GM19397 (cell line): ENCODE data around the gene MACROD2.

Experiments
- ATAC-seq: cut with Tn5 transposase; IDR thresholded peaks from one replicate; pipeline ENCODE4 v1.9.1; 2021; ENCODE audit warnings: mild to moderate bottlenecking, moderate library complexity; ENCODE audit not compliant: unreplicated experiment

Gene MACROD2

GRCh38 chr20:16043931-16044330 is 2048.6 kb downstream of the MACROD2 start:
- ATAC-seq, result no peak

- no peak for ATAC-seq
These were observed 2053.6 kb downstream of the MACROD2 start for GRCh38 chr20:16048876-16049275.

- ATAC-seq, result no peak
These were observed 2054.3 kb downstream of the MACROD2 start for GRCh38 chr20:16049529-16050093.

GRCh38 chr20:16050366-16050765 is 2055.1 kb downstream of the MACROD2 start:
- no peak for ATAC-seq

- ATAC-seq, result no peak
These were observed 2056.7 kb downstream of the MACROD2 start for GRCh38 chr20:16051968-16052367.

GRCh38 chr20:16052456-16052855 is 2057.1 kb downstream of the MACROD2 start:
- ATAC-seq, result no peak

- ATAC-seq, result no peak
These were observed 2059.7 kb downstream of the MACROD2 start for GRCh38 chr20:16054985-16055384.

- ATAC-seq, result no peak
These were observed 2062.3 kb downstream of the MACROD2 start for GRCh38 chr20:16057651-16058050.

GRCh38 chr20:16058268-16058667 is 2063.0 kb downstream of the MACROD2 start:
- no peak for ATAC-seq

- ATAC-seq, result no peak
These were observed 2064.5 kb downstream of the MACROD2 start for GRCh38 chr20:16059841-16060240.

- ATAC-seq, result no peak
These were observed 2066.0 kb downstream of the MACROD2 start for GRCh38 chr20:16061351-16061750.

- ATAC-seq, result no peak
These were observed 2067.6 kb downstream of the MACROD2 start for GRCh38 chr20:16062661-16063581.

GRCh38 chr20:16063881-16064280 is 2068.6 kb downstream of the MACROD2 start:
- no peak for ATAC-seq

- ATAC-seq, result no peak
These were observed 2069.8 kb downstream of the MACROD2 start for GRCh38 chr20:16064989-16065707.

GRCh38 chr20:16066571-16066970 is 2071.3 kb downstream of the MACROD2 start:
- ATAC-seq, result no peak

- peak; percentile 91 for ATAC-seq
These were observed 2074.2 kb downstream of the MACROD2 start for GRCh38 chr20:16069389-16070010.

- no peak for ATAC-seq
These were observed 2076.9 kb downstream of the MACROD2 start for GRCh38 chr20:16072220-16072619.

- ATAC-seq, result no peak
These were observed 2083.0 kb downstream of the MACROD2 start for GRCh38 chr20:16078172-16078898.

GRCh38 chr20:16081421-16081820 is 2086.1 kb downstream of the MACROD2 start:
- ATAC-seq, result no peak

- no peak for ATAC-seq
These were observed 2086.8 kb downstream of the MACROD2 start for GRCh38 chr20:16082051-16082550.
